Prostate gland (tissue), 2 donors: ENCODE measurements around the gene SLC11A1. TPM values are rescaled to one million over a fixed set of nuclear protein-coding genes. Genes with fewer than 3 reads are reported as not detected.

Source experiments
- DNase-seq: peaks from one replicate; pipeline ENCODE4 v3.0.0-alpha.2; 2019; ENCODE audit warnings: low spot score
- H3K27ac ChIP-seq, 2 donors: fragments of 200-600 bp; sonication (generic); 2 replicates each; pipeline ENCODE4 v1.5.1; 2017 to 2019
- H3K27me3 ChIP-seq: fragments of 200-600 bp; sonication (generic); replicated peaks from 2 replicates; pipeline ENCODE4 v1.5.1; 2019; ENCODE audit not compliant: insufficient read depth
- H3K36me3 ChIP-seq, 2 donors: fragments of 200-600 bp; sonication (generic); 1 replicate in 1 of 2; 2 replicates in 1 of 2; pipeline versions ENCODE4 v1.5.1 to v1.8.1; 2017 to 2019
- H3K4me1 ChIP-seq: fragments of 200-600 bp; sonication (generic); replicated peaks from 2 replicates; pipeline ENCODE4 v1.5.1; 2019
- H3K4me3 ChIP-seq, 2 donors: fragments of 200-600 bp; sonication (generic); 2 replicates each; pipeline ENCODE4 v1.5.1; 2017 to 2019
- H3K9me3 ChIP-seq: fragments of 200-600 bp; sonication (generic); 2 replicates; pipeline ENCODE4 v1.5.1; 2017
- POLR2A ChIP-seq: fragments of 450-650 bp; IDR thresholded peaks from one replicate; pipeline ENCODE4 v1.6.1; 2016; ENCODE audit warnings: antibody characterized with exemption, mild to moderate bottlenecking
- POLR2AphosphoS5 ChIP-seq: sonication (generic); formaldehyde crosslinking; IDR thresholded peaks from one replicate; pipeline ENCODE4 v1.6.1; 2017; ENCODE audit warnings: antibody characterized with exemption
- WGBS: methylation state at CpG from one replicate; pipeline ENCODE4 v1.1.5; 2018; 5-methylcytosine and 5-hydroxymethylcytosine counted together
- intact Hi-C: fragments of 100-400 bp; cut with DNase I; formaldehyde crosslinking; loops from one replicate; pipeline ENCODE4 v1.14.2; 2022
- total RNA-seq, 2 donors: library from RNA; depleted of rRNA; stranded (reverse); fragments of >200 nt; gene quantifications; one replicate each; pipeline ENCODE4 v1.1.0, GENCODE V29; 2016
- TF ChIP-seq, protein P1 (sequence below), 4 experiments: fragments of 200-600 bp in 2 of 4; fragments of 450-650 bp in 2 of 4; sonication (generic) in 2 of 4; IDR thresholded peaks; 1 replicate in 3 of 4; 2 replicates in 1 of 4; pipeline ENCODE4 v1.5.1; 2016 to 2019; ENCODE audit warnings: antibody characterized with exemption in 4 of 4, mild to moderate bottlenecking in 2 of 4, moderate library complexity in 2 of 4

SLC11A1 gene
- total RNA-seq, 2 donors from 2014 or later = 10.8 to 11.4 TPM

- H3K27ac ChIP-seq = peak overlapping the region in 1 of 2 donors; percentile 16
- intact Hi-C loops = no loop called here
- H3K9me3 ChIP-seq = no peaks in the 10 kb centered on the region
- no peaks in the 10 kb centered on the region for H3K27me3 ChIP-seq
- TF ChIP-seq, protein P1, sequence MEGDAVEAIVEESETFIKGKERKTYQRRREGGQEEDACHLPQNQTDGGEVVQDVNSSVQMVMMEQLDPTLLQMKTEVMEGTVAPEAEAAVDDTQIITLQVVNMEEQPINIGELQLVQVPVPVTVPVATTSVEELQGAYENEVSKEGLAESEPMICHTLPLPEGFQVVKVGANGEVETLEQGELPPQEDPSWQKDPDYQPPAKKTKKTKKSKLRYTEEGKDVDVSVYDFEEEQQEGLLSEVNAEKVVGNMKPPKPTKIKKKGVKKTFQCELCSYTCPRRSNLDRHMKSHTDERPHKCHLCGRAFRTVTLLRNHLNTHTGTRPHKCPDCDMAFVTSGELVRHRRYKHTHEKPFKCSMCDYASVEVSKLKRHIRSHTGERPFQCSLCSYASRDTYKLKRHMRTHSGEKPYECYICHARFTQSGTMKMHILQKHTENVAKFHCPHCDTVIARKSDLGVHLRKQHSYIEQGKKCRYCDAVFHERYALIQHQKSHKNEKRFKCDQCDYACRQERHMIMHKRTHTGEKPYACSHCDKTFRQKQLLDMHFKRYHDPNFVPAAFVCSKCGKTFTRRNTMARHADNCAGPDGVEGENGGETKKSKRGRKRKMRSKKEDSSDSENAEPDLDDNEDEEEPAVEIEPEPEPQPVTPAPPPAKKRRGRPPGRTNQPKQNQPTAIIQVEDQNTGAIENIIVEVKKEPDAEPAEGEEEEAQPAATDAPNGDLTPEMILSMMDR (IDR thresholded peaks at IDR 0.05) = no peak
- TF ChIP-seq POLR2AphosphoS5 (no peak), POLR2A (no peak)
- DNase-seq = no peak
- no peaks in the 10 kb centered on the region for H3K36me3 ChIP-seq
- H3K4me1 ChIP-seq = peaks cover 4% of the 10 kb centered on the region
- no peak overlapping the region for H3K4me3 ChIP-seq
- 84% methylated on average over 11 of the region's 11 CpGs for WGBS
These were observed 11.5 kb upstream of the SLC11A1 start for GRCh38 chr2:218370410-218371063.

DNA sequence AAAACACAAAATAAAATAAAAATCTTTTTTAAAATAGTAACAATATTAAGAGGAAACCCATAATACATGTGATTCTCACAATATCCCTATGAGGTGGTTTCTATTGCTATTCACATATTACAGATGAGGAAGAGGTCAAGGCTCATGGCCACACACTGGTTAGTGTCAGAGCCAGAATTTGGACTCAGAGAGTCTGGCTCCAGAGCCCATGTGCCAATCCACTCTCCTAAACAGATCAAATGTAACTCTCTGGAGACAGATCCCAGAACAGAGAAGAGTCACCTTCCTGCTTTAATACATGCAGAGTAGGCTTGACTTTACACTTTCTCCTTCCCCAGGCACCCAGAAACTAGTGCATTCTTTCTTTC lies 10.1 kb upstream of the SLC11A1 start:
- Histone ChIP-seq H3K36me3 (no peaks in the 10 kb centered on the region), H3K9me3 (no peaks in the 10 kb centered on the region), H3K27me3 (no peaks in the 10 kb centered on the region), H3K4me3 (no peak overlapping the region), H3K27ac (no peak overlapping the region), H3K4me1 (peaks cover 4% of the 10 kb centered on the region)
- TF ChIP-seq POLR2A (no peak), POLR2AphosphoS5 (no peak)
- TF ChIP-seq, protein P1 (IDR thresholded peaks at IDR 0.05) = no peak
- intact Hi-C loops = no loop called here
- no peak for DNase-seq

GRCh38 chr2:218374795-218375194 lies 7.3 kb upstream of the SLC11A1 start:
- Histone ChIP-seq H3K9me3 (no peaks in the 10 kb centered on the region), H3K4me3 (no peak overlapping the region), H3K27ac (no peak overlapping the region), H3K4me1 (no peaks in the 10 kb centered on the region), H3K36me3 (no peaks in the 10 kb centered on the region), H3K27me3 (no peaks in the 10 kb centered on the region)
- TF ChIP-seq POLR2A (no peak), POLR2AphosphoS5 (no peak)
- TF ChIP-seq, protein P1 (IDR thresholded peaks at IDR 0.05) = no peak
- WGBS = 55% methylated on average over 4 of the region's 4 CpGs
- intact Hi-C loops = no loop called here
- DNase-seq = no peak

GRCh38 chr2:218375212-218375611 lies 6.9 kb upstream of the SLC11A1 start:
- Histone ChIP-seq H3K27ac (no peak overlapping the region), H3K9me3 (no peaks in the 10 kb centered on the region), H3K4me3 (no peak overlapping the region), H3K4me1 (no peaks in the 10 kb centered on the region), H3K36me3 (no peaks in the 10 kb centered on the region), H3K27me3 (no peaks in the 10 kb centered on the region)
- 8% methylated on average over 2 of the region's 2 CpGs for WGBS
- intact Hi-C loops = no loop called here
- no peak for DNase-seq
- no peak for TF ChIP-seq POLR2A
- peak; percentile 13 for TF ChIP-seq POLR2AphosphoS5

DNA sequence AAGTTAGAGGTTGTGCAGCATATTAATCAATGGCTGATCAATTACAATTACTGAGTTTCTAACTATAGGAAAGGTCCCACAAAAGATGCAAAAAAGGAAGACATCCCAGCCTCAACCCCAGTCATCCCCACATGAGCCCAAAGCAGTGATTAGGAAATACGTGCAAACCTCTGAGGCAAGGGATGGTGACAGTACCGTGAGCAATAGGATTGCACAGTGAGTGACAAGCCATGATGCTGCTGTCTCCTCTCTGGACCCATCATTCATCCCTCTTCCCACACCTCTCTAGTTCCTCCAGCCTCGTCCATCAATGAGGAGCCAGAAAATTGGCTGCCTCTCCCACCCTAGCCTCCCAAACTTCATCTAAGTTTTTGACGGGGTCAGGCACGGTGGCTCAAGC lies 4.0 kb upstream of the SLC11A1 start:
- no peaks in the 10 kb centered on the region for H3K36me3 ChIP-seq
- no peaks in the 10 kb centered on the region for H3K9me3 ChIP-seq
- no peaks in the 10 kb centered on the region for H3K4me1 ChIP-seq
- TF ChIP-seq, protein P1 (IDR thresholded peaks at IDR 0.05) = no peak
- TF ChIP-seq POLR2A (no peak), POLR2AphosphoS5 (no peak)
- no peak for DNase-seq
- intact Hi-C loops = no loop called here
- no peak overlapping the region for H3K27ac ChIP-seq
- 90% methylated on average over 5 of the region's 5 CpGs for WGBS
- H3K4me3 ChIP-seq = no peak overlapping the region
- no peaks in the 10 kb centered on the region for H3K27me3 ChIP-seq
